Naive thymus-derived CD4-positive, alpha-beta T cell (primary cell): ENCODE results near the gene C18orf63. TPM values are rescaled to one million over a fixed set of nuclear protein-coding genes. Genes with fewer than 3 reads are reported as not detected.
"Not testable (repeated sequence)": the region's sequence is repeated elsewhere in the genome, so short reads cannot be mapped to it uniquely, and the experiment has no call there.

Experiments used
- ATAC-seq: fragments of 150-1000 bp; cut with Tn5 transposase; 2 replicates; pipeline ENCODE4 v1.10.0; 2021; ENCODE audit warnings: mild to moderate bottlenecking, moderate library complexity
- CTCF ChIA-PET: fragments of 350-600 bp; sonication (Branson Sonifier 250); formaldehyde crosslinking; loops from one replicate; lab custom pipeline; 2021; ENCODE audit warnings: antibody characterized with exemption; lab: Charles Lee
- POLR2A ChIA-PET: fragments of 350-600 bp; sonication (Branson Sonifier 250); formaldehyde crosslinking; loops from one replicate; lab custom pipeline; 2021; ENCODE audit warnings: antibody characterized with exemption, inconsistent platforms; lab: Charles Lee
- DNase-seq, 9 donors: peaks; one replicate each; pipeline versions ENCODE4 v3.0.0 to v3.0.0-alpha.2; 2020 to 2022; ENCODE audit warnings: mixed read lengths in 1 of 9
- H3K27ac ChIP-seq: one replicate; pipeline ENCODE4 v1.7.0; 2013; ENCODE audit warnings: mild to moderate bottlenecking, low read depth, low read length, moderate library complexity
- H3K27me3 ChIP-seq, 2 donors: one replicate each; pipeline ENCODE4 v1.7.0; 2013; ENCODE audit warnings: low read length in 2 of 2, mild to moderate bottlenecking in 2 of 2, moderate library complexity in 2 of 2; ENCODE audit not compliant: control insufficient read depth in 2 of 2, insufficient read depth in 2 of 2
- H3K36me3 ChIP-seq, 3 experiments: 1 replicate in 2 of 3; 2 replicates in 1 of 3; pipeline ENCODE4 v1.7.0; 2013; ENCODE audit warnings: low read length in 3 of 3, mild to moderate bottlenecking in 3 of 3, moderate library complexity in 1 of 3; ENCODE audit not compliant: insufficient read depth in 3 of 3, control insufficient read depth in 2 of 3
- H3K4me1 ChIP-seq, 2 donors: one replicate each; pipeline ENCODE4 v1.7.0; 2013; ENCODE audit warnings: low read length in 2 of 2, mild to moderate bottlenecking in 2 of 2, moderate library complexity in 1 of 2; ENCODE audit not compliant: control insufficient read depth in 2 of 2, insufficient read depth in 2 of 2
- H3K4me3 ChIP-seq: 2 replicates; pipeline ENCODE4 v1.7.0; 2013; ENCODE audit warnings: mild to moderate bottlenecking, low read length
- H3K9me3 ChIP-seq, 3 experiments: 1 replicate in 2 of 3; 2 replicates in 1 of 3; pipeline ENCODE4 v1.7.0; 2013; ENCODE audit warnings: low read length in 3 of 3; ENCODE audit not compliant: control insufficient read depth in 2 of 3
- H3K27ac Mint-ChIP-seq, 9 donors: one replicate each; pipeline ENCODE4 v1.8.0; 2020 to 2022; ENCODE audit warnings: mixed read lengths in 9 of 9, mild to moderate bottlenecking in 8 of 9, moderate library complexity in 5 of 9, inconsistent platforms in 2 of 9
- H3K27me3 Mint-ChIP-seq, 5 donors: one replicate each; pipeline ENCODE4 v1.8.0; 2021 to 2022; ENCODE audit warnings: mixed read lengths in 5 of 5, mild to moderate bottlenecking in 1 of 5
- H3K36me3 Mint-ChIP-seq, 5 donors: one replicate each; pipeline ENCODE4 v1.8.0; 2020 to 2022; ENCODE audit warnings: mixed read lengths in 5 of 5, mild to moderate bottlenecking in 3 of 5, inconsistent platforms in 1 of 5
- H3K4me1 Mint-ChIP-seq, 7 donors: one replicate each; pipeline ENCODE4 v1.8.0; 2020 to 2022; ENCODE audit warnings: mixed read lengths in 7 of 7, mild to moderate bottlenecking in 3 of 7, inconsistent platforms in 1 of 7
- H3K4me3 Mint-ChIP-seq, 10 donors: one replicate each; pipeline ENCODE4 v1.8.0; 2020 to 2022; ENCODE audit warnings: mild to moderate bottlenecking in 10 of 10, mixed read lengths in 10 of 10, moderate library complexity in 6 of 10, inconsistent platforms in 2 of 10
- H3K9me3 Mint-ChIP-seq, 11 donors: one replicate each; pipeline ENCODE4 v1.8.0; 2020 to 2022; ENCODE audit warnings: mixed read lengths in 11 of 11, mild to moderate bottlenecking in 4 of 11, inconsistent platforms in 1 of 11, moderate library complexity in 1 of 11
- intact Hi-C, 2 donors: fragments of 100-400 bp; cut with micrococcal nuclease; formaldehyde crosslinking; loops; one replicate each; pipeline ENCODE4 v1.15.1; 2023
- polyA plus RNA-seq, 2 donors: library from polyadenylated mRNA; unstranded; fragments of 300-500 nt; fragmentation: Illumina TruSeq; gene quantifications; one replicate each; pipeline ENCODE4 v1.2.3, GENCODE V29; 2021
- total RNA-seq, 6 experiments: library from RNA in 5 of 6; stranded (reverse) in 5 of 6; gene quantifications; 1 replicate in 5 of 6; 2 replicates in 1 of 6; pipeline ENCODE4 v1.2.3 and lab custom pipeline; 2021 to 2026

C18orf63 gene
- total and polyA plus RNA-seq, 7 experiments from 2014 or later, result not detected

DNA sequence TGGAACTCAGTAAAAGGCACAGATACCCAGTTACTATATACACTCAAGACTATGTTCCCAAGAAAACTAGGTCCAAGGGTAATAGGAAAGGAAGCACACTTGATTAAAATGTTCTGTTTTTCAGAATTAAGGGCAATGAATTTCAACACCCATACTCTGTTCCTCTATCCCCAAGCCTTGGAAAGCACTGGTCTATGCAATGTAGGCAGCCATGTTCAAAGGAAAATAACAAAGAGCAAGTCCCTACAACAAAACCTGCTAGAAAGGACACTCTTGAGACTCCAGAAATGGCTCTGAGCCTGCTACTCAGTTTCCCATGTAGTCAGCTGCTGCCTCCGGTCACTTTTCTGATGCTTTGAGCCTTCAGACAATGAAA, 30.7 kb upstream of the C18orf63 start:
- H3K27me3 ChIP-seq, result no peaks in the 10 kb centered on the region
- intact Hi-C loops, result no loop called here
- Mint-ChIP-seq H3K27ac (no peak overlapping the region), H3K27me3 (peaks cover 0 to 6% (median 0%) of the 10 kb centered on the region in 5 donors), H3K4me1 (peaks cover 15 to 52% (median 38%) of the 10 kb centered on the region in 7 donors), H3K36me3 (peaks cover 0 to 10% (median 3%) of the 10 kb centered on the region in 5 donors), H3K4me3 (no peak overlapping the region), H3K9me3 (peaks cover 0 to 3% (median 0%) of the 10 kb centered on the region in 11 donors)
- H3K36me3 ChIP-seq, result no peaks in the 10 kb centered on the region
- DNase-seq, result no peak
- H3K4me3 ChIP-seq, result no peak overlapping the region
- H3K9me3 ChIP-seq, result no peaks in the 10 kb centered on the region
- no peak for ATAC-seq
- ChIA-PET POLR2A (no interaction called here), CTCF (interaction anchor here (1.0 to 1.1 kb wide), 2 partner anchors 9 to 15 kb away, joined by 3 read pairs; no protein-coding TSS in a partner anchor)
- peaks cover 0 to 7% of the 10 kb centered on the region in 2 donors for H3K4me1 ChIP-seq
- H3K27ac ChIP-seq, result no peak overlapping the region

DNA sequence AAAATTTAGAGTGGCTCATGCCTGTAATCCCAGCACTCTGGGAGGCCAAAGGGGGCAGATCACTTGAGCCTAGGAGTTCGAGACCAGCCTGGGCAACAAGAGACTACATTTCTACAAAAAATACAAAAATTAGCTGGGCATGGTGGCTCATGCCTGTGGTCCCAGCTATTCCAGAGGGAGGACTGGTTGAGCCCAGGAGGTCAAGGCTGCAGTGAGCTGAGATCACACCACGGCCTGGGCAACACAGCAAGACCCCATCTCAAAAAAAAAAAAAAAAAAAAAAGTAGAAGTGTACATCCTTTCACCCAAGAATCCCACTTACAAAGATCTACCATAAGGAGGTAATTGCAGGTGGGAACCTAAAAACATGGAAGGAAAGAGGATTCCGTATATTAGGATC, 30.1 kb upstream of the C18orf63 start:
- intact Hi-C loops, H3K27me3 Mint-ChIP-seq, ATAC-seq, CTCF ChIA-PET, H3K9me3 Mint-ChIP-seq, H3K27me3 ChIP-seq, H3K4me1 ChIP-seq, H3K9me3 ChIP-seq, H3K4me3 Mint-ChIP-seq, H3K36me3 ChIP-seq, POLR2A ChIA-PET, H3K27ac ChIP-seq, H3K4me3 ChIP-seq, H3K27ac Mint-ChIP-seq, DNase-seq: not testable (repeated sequence)
- Mint-ChIP-seq H3K4me1 (peaks cover 15 to 52% (median 38%) of the 10 kb centered on the region in 7 donors), H3K36me3 (peaks cover 0 to 10% (median 2%) of the 10 kb centered on the region in 5 donors)

DNA sequence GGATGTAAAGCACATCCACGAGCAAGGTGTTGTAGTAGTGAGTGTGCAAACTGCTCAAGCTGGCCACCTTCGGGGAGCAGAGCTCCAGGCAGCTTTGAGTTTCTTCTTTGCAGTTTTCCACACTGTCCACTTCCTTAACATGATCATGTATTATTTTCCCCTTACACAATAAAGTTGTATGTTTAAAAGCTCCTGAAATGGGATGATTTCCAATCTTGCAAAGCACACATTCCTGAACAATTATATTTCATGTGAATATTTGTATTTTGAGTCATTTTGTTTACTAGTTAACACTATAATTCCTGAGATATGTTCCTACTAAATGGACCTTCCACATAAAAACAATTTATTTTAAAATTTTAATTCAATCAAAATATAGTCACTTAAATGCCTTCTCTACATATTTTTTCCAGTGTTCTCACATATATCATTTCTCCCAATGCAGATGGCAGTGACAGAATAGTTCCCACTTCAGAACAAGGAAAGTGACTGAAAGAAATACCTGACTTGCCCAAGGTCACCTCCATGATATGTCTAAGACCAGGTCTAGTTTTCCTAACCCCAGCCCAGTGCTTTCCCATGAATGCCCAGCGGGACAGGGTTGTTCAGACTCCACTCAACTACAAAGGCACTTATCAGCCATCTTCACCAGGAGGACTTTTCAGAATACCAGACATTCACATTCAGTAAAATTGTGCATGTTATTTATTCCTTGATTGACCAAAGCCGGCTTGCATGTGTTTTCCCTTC, 29.4 kb upstream of the C18orf63 start:
- no peak for DNase-seq
- Mint-ChIP-seq H3K36me3 (peaks cover 0 to 10% (median 0%) of the 10 kb centered on the region in 5 donors), H3K9me3 (peaks cover 0 to 3% (median 0%) of the 10 kb centered on the region in 11 donors), H3K4me1 (peaks cover 15 to 45% (median 32%) of the 10 kb centered on the region in 7 donors), H3K27ac (peak overlapping the region in 1 of 9 donors; percentile 38), H3K27me3 (peaks cover 0 to 10% (median 0%) of the 10 kb centered on the region in 5 donors), H3K4me3 (no peak overlapping the region)
- intact Hi-C loops, result no loop called here
- Histone ChIP-seq H3K9me3 (no peaks in the 10 kb centered on the region), H3K4me3 (no peak overlapping the region), H3K27ac (no peak overlapping the region), H3K36me3 (peaks cover 0 to under 1% (median 0%) of the 10 kb centered on the region in 3 experiments), H3K4me1 (peaks cover 3 to 7% of the 10 kb centered on the region in 2 donors), H3K27me3 (no peaks in the 10 kb centered on the region)
- POLR2A ChIA-PET, result no interaction called here
- ATAC-seq, result no peak
- CTCF ChIA-PET, result no interaction called here

DNA sequence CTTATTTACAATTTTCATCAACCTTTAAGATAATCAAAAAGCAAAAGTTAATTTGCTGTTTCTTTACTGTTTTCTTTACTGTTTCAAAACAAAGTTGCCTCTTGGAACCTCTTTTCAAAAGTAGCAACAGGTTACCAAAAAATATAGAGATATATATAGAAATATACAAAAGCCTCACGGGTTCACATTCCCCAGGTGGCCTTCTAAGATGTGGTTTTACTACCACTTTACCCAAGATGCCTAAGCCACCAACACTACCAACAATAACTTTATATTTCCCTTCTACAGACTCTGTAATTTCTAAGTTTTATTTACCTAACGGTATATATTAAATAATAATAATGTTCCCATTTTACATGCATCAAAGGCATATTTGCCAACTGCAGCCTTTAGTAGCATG, 28.8 kb upstream of the C18orf63 start:
- intact Hi-C loops, result no loop called here
- H3K9me3 Mint-ChIP-seq, result peaks cover 0 to 3% (median 0%) of the 10 kb centered on the region in 11 donors
- no peak overlapping the region for H3K4me3 Mint-ChIP-seq
- H3K4me3 ChIP-seq, result no peak overlapping the region
- ATAC-seq (no peak), DNase-seq (no peak)
- H3K27me3 ChIP-seq, result no peaks in the 10 kb centered on the region
- peaks cover 0 to 5% (median 0%) of the 10 kb centered on the region in 3 experiments for H3K36me3 ChIP-seq
- H3K4me1 ChIP-seq, result peaks cover 3 to 7% of the 10 kb centered on the region in 2 donors
- H3K27ac ChIP-seq, result no peak overlapping the region
- CTCF ChIA-PET, result no interaction called here
- peaks cover 12 to 44% (median 30%) of the 10 kb centered on the region in 7 donors for H3K4me1 Mint-ChIP-seq
- POLR2A ChIA-PET, result interaction anchor here (0.6 kb wide), 1 partner anchor 203 kb away, joined by 3 read pairs; no protein-coding TSS in a partner anchor
- peaks cover 0 to 6% (median 0%) of the 10 kb centered on the region in 5 donors for H3K36me3 Mint-ChIP-seq
- H3K9me3 ChIP-seq, result no peaks in the 10 kb centered on the region
- no peak overlapping the region for H3K27ac Mint-ChIP-seq
- peaks cover 0 to 12% (median 0%) of the 10 kb centered on the region in 5 donors for H3K27me3 Mint-ChIP-seq

DNA sequence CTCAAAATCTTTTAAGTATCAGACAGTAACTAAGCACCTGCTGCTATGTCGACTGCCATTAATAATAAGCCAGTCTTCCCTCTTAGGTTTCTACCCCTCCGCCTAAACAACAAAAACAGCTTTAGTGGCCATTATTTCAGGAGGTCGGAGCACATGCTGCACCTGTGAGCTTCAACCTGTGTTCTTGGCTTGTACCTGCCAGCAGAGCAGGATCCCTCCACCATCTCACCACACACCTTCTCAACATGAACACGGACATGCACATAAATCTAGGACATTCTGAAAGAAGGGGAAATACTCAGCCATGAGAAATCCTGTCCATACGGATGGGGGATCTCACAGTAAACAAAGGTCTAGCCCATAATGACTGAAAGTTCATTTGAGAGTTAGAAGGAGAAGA, 27.6 kb upstream of the C18orf63 start:
- Mint-ChIP-seq H3K27me3 (peaks cover 0 to 12% (median 0%) of the 10 kb centered on the region in 5 donors), H3K4me1 (peaks cover under 1 to 41% (median 25%) of the 10 kb centered on the region in 7 donors), H3K4me3 (no peak overlapping the region), H3K36me3 (peaks cover 0 to 7% (median 0%) of the 10 kb centered on the region in 5 donors), H3K27ac (no peak overlapping the region), H3K9me3 (peaks cover 0 to 3% (median 0%) of the 10 kb centered on the region in 11 donors)
- CTCF ChIA-PET, result no interaction called here
- Histone ChIP-seq H3K36me3 (peaks cover 0 to 5% (median 0%) of the 10 kb centered on the region in 3 experiments), H3K9me3 (no peaks in the 10 kb centered on the region), H3K4me3 (no peak overlapping the region), H3K27ac (no peak overlapping the region), H3K27me3 (no peaks in the 10 kb centered on the region), H3K4me1 (peaks cover 0 to 3% of the 10 kb centered on the region in 2 donors)
- intact Hi-C loops, result no loop called here
- DNase-seq, result no peak
- POLR2A ChIA-PET, result no interaction called here
- no peak for ATAC-seq

DNA sequence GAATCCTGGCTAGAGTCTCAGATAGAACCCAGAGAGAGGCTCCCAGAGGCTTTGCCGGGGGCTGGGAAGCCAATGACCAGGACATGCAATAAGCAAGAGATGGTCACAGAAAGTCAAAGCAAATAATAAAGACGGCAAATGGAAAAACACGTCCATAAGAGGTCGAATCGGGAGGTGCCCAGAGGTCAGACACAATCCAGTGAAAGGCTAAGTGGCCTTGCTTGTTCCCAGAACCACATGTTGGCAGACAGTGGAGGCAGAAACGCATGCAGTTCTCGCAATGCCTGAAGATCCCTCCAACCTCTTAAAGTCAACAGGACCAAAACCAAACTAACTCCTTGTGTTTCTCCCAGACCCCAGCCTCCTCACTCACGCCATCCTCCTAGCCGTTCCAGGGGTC, 26.9 kb upstream of the C18orf63 start:
- H3K4me1 ChIP-seq, result peaks cover 0 to 3% of the 10 kb centered on the region in 2 donors
- ChIA-PET POLR2A (no interaction called here), CTCF (no interaction called here)
- H3K27ac ChIP-seq, result no peak overlapping the region
- DNase-seq (no peak), ATAC-seq (no peak)
- H3K27me3 ChIP-seq, result no peaks in the 10 kb centered on the region
- no peak overlapping the region for H3K4me3 ChIP-seq
- peak overlapping the region in 1 of 10 donors; percentile 8 for H3K4me3 Mint-ChIP-seq
- intact Hi-C loops, result no loop called here
- peaks cover 0 to 5% (median 0%) of the 10 kb centered on the region in 3 experiments for H3K36me3 ChIP-seq
- H3K27me3 Mint-ChIP-seq, result peaks cover 0 to 12% (median 0%) of the 10 kb centered on the region in 5 donors
- no peaks in the 10 kb centered on the region for H3K9me3 ChIP-seq
- H3K4me1 Mint-ChIP-seq, result peaks cover 0 to 36% (median 19%) of the 10 kb centered on the region in 7 donors
- H3K9me3 Mint-ChIP-seq, result peaks cover 0 to 3% (median 0%) of the 10 kb centered on the region in 11 donors
- peak overlapping the region in 1 of 9 donors; percentile 48 for H3K27ac Mint-ChIP-seq
- peaks cover 0 to 7% (median 0%) of the 10 kb centered on the region in 5 donors for H3K36me3 Mint-ChIP-seq
